Endothelial cell of umbilical vein (primary cell): ENCODE measurements around the gene GARIN5B. TPM values are rescaled to one million over a fixed set of nuclear protein-coding genes. Genes with fewer than 3 reads are reported as not detected.
A peak's percentile ranks its signal among the peaks of the same experiment; 100 is the strongest.

Experiments used
- BruUV-seq: library from RNA; stranded (reverse); fragments of 400-500 nt; replicated peaks from 2 replicates; lab custom pipeline; 2021; lab: Mats Ljungman, UMichigan
- CTCF ChIA-PET: fragments of 300-600, 350-600 bp; sonication (Branson Sonifier 250); formaldehyde crosslinking; loops from one replicate; lab custom pipeline; 2021; ENCODE audit warnings: antibody characterized with exemption, inconsistent platforms; lab: Charles Lee
- POLR2A ChIA-PET: fragments of 300-600, 350-600 bp; sonication (Branson Sonifier 250); formaldehyde crosslinking; loops from one replicate; lab custom pipeline; 2021; ENCODE audit warnings: antibody characterized with exemption, inconsistent platforms; lab: Charles Lee
- DNase-seq: peaks from one replicate; pipeline ENCODE4 v3.0.0-alpha.2; 2011; ENCODE audit warnings: low read depth, low spot score
- FAIRE-seq: peaks from 2 replicates; lab custom pipeline; 2011; peaks lifted over from hg19 to GRCh38; lab: Jason Lieb, UNC
- H2AFZ ChIP-seq: 2 replicates; pipeline ENCODE4 v1.6.0; 2012; ENCODE audit warnings: low read depth, low read length, control low read depth, inconsistent platforms
- H3K27ac ChIP-seq: 2 replicates; pipeline ENCODE4 v1.5.1; 2011; ENCODE audit warnings: low read depth, mild to moderate bottlenecking, control low read depth, low read length, moderate library complexity; ENCODE audit not compliant: insufficient read depth
- H3K27me3 ChIP-seq, 2 experiments: 2 replicates each; pipeline versions ENCODE4 v1.6.0 to v1.6.1; 2011; ENCODE audit warnings: low read length in 2 of 2, mixed read lengths in 1 of 2; ENCODE audit not compliant: control insufficient read depth in 2 of 2, insufficient read depth in 2 of 2
- H3K36me3 ChIP-seq, 2 experiments: 2 replicates in 1 of 2; 3 replicates in 1 of 2; pipeline ENCODE4 v1.5.1; 2011; ENCODE audit warnings: low read length in 2 of 2, mild to moderate bottlenecking in 1 of 2, moderate library complexity in 1 of 2; ENCODE audit not compliant: control insufficient read depth in 2 of 2, insufficient read depth in 2 of 2; ENCODE audit errors: extremely low read depth in 1 of 2
- H3K4me1 ChIP-seq: 3 replicates; pipeline ENCODE4 v1.5.1; 2011; ENCODE audit warnings: mild to moderate bottlenecking, low read length; ENCODE audit not compliant: control insufficient read depth, insufficient read depth; ENCODE audit errors: extremely low read depth
- H3K4me2 ChIP-seq: 2 replicates; pipeline ENCODE4 v1.6.1; 2011; ENCODE audit warnings: low read length, control low read depth, mixed read lengths; ENCODE audit not compliant: insufficient read depth
- H3K4me3 ChIP-seq, 3 experiments: fragments of 200-600 bp in 1 of 3; sonication (generic), shearing (Covaris generic) in 1 of 3; replicated peaks in 1 of 3; 2 replicates each; pipeline ENCODE4 v1.5.1; 2011 to 2016; ENCODE audit warnings: control low read depth in 3 of 3, low read length in 3 of 3, mild to moderate bottlenecking in 2 of 3, inconsistent platforms in 1 of 3, low read depth in 1 of 3, moderate library complexity in 1 of 3; ENCODE audit not compliant: insufficient read depth in 1 of 3
- H3K79me2 ChIP-seq: 2 replicates; pipeline ENCODE4 v1.6.0; 2012; ENCODE audit warnings: low read length, inconsistent platforms; ENCODE audit not compliant: control insufficient read depth, insufficient read depth
- H3K9ac ChIP-seq: replicated peaks from 2 replicates; pipeline ENCODE3; 2011; ENCODE audit warnings: low read length, control low read depth; ENCODE audit not compliant: insufficient read depth; ENCODE audit errors: extremely low read depth
- H3K9me1 ChIP-seq: replicated peaks from 3 replicates; pipeline ENCODE4 v1.6.0; 2011; ENCODE audit warnings: mild to moderate bottlenecking, low read length; ENCODE audit not compliant: control insufficient read depth, insufficient read depth; ENCODE audit errors: extremely low read depth
- H3K9me3 ChIP-seq: replicated peaks from 2 replicates; pipeline ENCODE4 v1.5.1; 2012; ENCODE audit warnings: low read length, inconsistent platforms; ENCODE audit not compliant: control insufficient read depth, insufficient read depth
- H4K20me1 ChIP-seq: replicated peaks from 2 replicates; pipeline ENCODE3; 2011; ENCODE audit warnings: mild to moderate bottlenecking, low read length; ENCODE audit not compliant: control insufficient read depth, insufficient read depth; ENCODE audit errors: extremely low read depth
- EZH2 ChIP-seq: IDR thresholded peaks from 2 replicates; pipeline ENCODE4 v1.6.1; 2012; ENCODE audit warnings: borderline replicate concordance, low read depth, mild to moderate bottlenecking, moderate library complexity, low read length, inconsistent platforms; ENCODE audit not compliant: severe bottlenecking
- FOS ChIP-seq: IDR thresholded peaks from 2 replicates; pipeline ENCODE4 v1.6.1; 2011; ENCODE audit warnings: mild to moderate bottlenecking, low read length, moderate library complexity, borderline replicate concordance; ENCODE audit not compliant: insufficient read depth
- GATA2 ChIP-seq: IDR thresholded peaks from 2 replicates; pipeline ENCODE4 v1.7.0; 2011; ENCODE audit warnings: low read depth, mild to moderate bottlenecking, moderate library complexity, mixed read lengths, low read length; ENCODE audit not compliant: insufficient read length, insufficient read depth
- JUN ChIP-seq: IDR thresholded peaks from 2 replicates; pipeline ENCODE4 v1.6.1; 2011; ENCODE audit warnings: borderline replicate concordance, low read depth; ENCODE audit not compliant: insufficient read length, insufficient read depth
- MYC ChIP-seq: IDR thresholded peaks from one replicate; pipeline ENCODE4 v1.6.1; 2011; ENCODE audit warnings: mild to moderate bottlenecking, low read depth, low read length
- POLR2A ChIP-seq: IDR thresholded peaks from 2 replicates; pipeline ENCODE4 v1.6.1; 2012; ENCODE audit warnings: low read depth, mild to moderate bottlenecking, control low read depth, low read length
- POLR2AphosphoS5 ChIP-seq: IDR thresholded peaks from 2 replicates; pipeline ENCODE4 v1.6.1; 2012; ENCODE audit warnings: low read depth, mild to moderate bottlenecking, control low read depth, low read length, moderate library complexity; ENCODE audit not compliant: insufficient read depth
- dilution Hi-C: fragments of 300-500 bp; cut with MboI; formaldehyde crosslinking; loops from one replicate; pipeline ENCODE4 v1.15.0; 2019; ENCODE audit warnings: low sequenced_read_pairs; ENCODE audit not compliant: extremely low pct_ligation_motif_present
- intact Hi-C: fragments of 100-400 bp; cut with micrococcal nuclease; formaldehyde crosslinking; loops from one replicate; pipeline ENCODE4 v1.10.0; 2022
- polyA plus RNA-seq, 4 experiments: library from polyadenylated mRNA; depleted of rRNA in 3 of 4; stranded (reverse) in 3 of 4; unstranded in 1 of 4; fragments of >200 nt; gene quantifications; 2 replicates each; pipeline versions ENCODE4 v1.2.1 to v1.2.3, GENCODE V29; 2011 to 2012; ENCODE audit warnings: missing spikeins in 1 of 4
- total RNA-seq: library from RNA; stranded (reverse); gene quantifications from 2 replicates; pipeline ENCODE4 v1.2.3, GENCODE V29; 2021
- TF ChIP-seq, protein P1 (sequence below), 2 donors: IDR thresholded peaks; 1 replicate in 1 of 2; 2 replicates in 1 of 2; pipeline ENCODE4 v1.5.1; 2011; ENCODE audit warnings: low read length in 2 of 2, mild to moderate bottlenecking in 2 of 2, moderate library complexity in 2 of 2, control low read depth in 1 of 2, inconsistent platforms in 1 of 2, low read depth in 1 of 2; ENCODE audit not compliant: insufficient read depth in 1 of 2; ENCODE audit errors: extremely low read depth in 1 of 2

GARIN5B gene
- total and polyA plus RNA-seq, 2 donors (not counting 3 experiments of a cell fraction or from before 2014, with no cell fraction given): not detected

DNA sequence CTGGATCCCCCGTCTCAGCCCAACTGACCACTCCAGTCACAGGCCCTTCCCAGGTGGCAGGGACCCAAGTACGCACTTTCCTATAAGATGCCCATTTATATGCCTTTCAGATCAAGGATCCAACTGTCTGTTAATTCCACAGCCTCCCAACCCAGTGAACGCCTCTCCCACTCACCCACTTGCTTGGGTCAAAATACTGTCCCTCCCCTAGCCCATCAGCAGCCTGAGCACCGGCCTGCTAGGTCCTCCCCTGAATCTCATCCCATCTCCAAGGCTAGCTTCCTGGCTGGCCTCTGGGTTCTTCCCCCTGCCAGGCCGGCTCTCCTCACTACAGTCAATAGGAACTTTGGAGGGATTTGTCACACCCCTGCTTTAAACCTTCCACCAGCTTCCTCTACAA is 42.6 kb upstream of the GARIN5B start:
- Histone ChIP-seq H3K4me2 (peak overlapping the region; percentile 59), H3K27ac (no peak overlapping the region), H3K79me2 (peaks cover 53% of the 10 kb centered on the region), H3K27me3 (no peaks in the 10 kb centered on the region), H3K36me3 (peaks cover 14 to 21% of the 10 kb centered on the region in 2 experiments), H3K9me1 (no peaks in the 10 kb centered on the region), H2AFZ (no peak overlapping the region), H4K20me1 (no peaks in the 10 kb centered on the region), H3K9me3 (no peaks in the 10 kb centered on the region), H3K4me1 (peaks cover 13% of the 10 kb centered on the region), H3K9ac (no peak overlapping the region), H3K4me3 (peak overlapping the region in 1 of 3 experiments; percentile 63)
- no peak for DNase-seq
- dilution Hi-C loops (no loop called here), intact Hi-C loops (no loop called here)
- FAIRE-seq: no peak
- BruUV-seq: no TSS peak
- ChIA-PET CTCF (interaction anchor here (0.7 to 1.6 kb wide), 5 partner anchors 8 to 104 kb away, joined by 3 to 4 read pairs (median 3); partner anchors contain the start of genes KMT5C and TMEM238), POLR2A (interaction anchor here (0.7 to 1.1 kb wide), 2 partner anchors 19 kb away, joined by 3 to 6 read pairs; no protein-coding TSS in a partner anchor)
- no peak for TF ChIP-seq POLR2AphosphoS5
- TF ChIP-seq POLR2A: no peak
- no peak for TF ChIP-seq EZH2
- no peak for TF ChIP-seq MYC
- TF ChIP-seq, protein P1, sequence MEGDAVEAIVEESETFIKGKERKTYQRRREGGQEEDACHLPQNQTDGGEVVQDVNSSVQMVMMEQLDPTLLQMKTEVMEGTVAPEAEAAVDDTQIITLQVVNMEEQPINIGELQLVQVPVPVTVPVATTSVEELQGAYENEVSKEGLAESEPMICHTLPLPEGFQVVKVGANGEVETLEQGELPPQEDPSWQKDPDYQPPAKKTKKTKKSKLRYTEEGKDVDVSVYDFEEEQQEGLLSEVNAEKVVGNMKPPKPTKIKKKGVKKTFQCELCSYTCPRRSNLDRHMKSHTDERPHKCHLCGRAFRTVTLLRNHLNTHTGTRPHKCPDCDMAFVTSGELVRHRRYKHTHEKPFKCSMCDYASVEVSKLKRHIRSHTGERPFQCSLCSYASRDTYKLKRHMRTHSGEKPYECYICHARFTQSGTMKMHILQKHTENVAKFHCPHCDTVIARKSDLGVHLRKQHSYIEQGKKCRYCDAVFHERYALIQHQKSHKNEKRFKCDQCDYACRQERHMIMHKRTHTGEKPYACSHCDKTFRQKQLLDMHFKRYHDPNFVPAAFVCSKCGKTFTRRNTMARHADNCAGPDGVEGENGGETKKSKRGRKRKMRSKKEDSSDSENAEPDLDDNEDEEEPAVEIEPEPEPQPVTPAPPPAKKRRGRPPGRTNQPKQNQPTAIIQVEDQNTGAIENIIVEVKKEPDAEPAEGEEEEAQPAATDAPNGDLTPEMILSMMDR (IDR thresholded peaks at IDR 0.05; ENCODE audit: extremely low read depth in 1 of 2, insufficient read depth in 1 of 2, low read depth in 1 of 2, low read length in 2 of 2): no peak
- no peak for TF ChIP-seq JUN
- no peak for TF ChIP-seq GATA2
- no peak for TF ChIP-seq FOS
